ENCODE measurements around the gene SLC34A2. TPM values are rescaled to one million over a fixed set of nuclear protein-coding genes. Genes with fewer than 3 reads are reported as not detected.

Gene SLC34A2
- total and polyA plus RNA-seq, 10 of the 15 experiments (the other 5 are each of a cell fraction or from before 2014, with no cell fraction given), result 0.08 to 0.59 TPM; not detected in 8

DNA sequence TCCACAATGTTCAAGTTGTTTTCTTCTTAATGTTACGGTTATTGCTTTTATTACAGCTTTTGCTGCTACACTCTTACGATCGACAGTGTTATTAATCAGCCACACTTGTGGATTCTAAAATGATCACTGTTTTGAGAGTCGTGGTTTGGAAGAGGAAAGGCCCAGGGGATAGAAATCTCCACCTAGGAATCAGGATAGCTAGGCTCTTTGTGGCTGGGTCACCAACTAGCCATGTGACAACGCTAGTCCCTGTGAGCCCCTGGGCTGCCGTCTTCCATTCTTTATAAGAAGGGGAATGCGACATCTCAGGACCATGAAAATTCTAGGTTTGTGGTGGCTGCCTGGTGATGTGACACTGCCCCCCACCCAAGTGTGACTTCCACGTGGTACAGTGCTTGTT, 380 bp downstream of the SLC34A2 start:
- BruUV-seq (replicated peaks), result no TSS peak
- Histone ChIP-seq H3K9ac (ENCODE audit: control insufficient read depth, insufficient read depth, low read length) (no peak overlapping the region), H3K9me3 (replicated peaks; ENCODE audit: control insufficient read depth, insufficient read depth, low read length) (no peaks in the 10 kb centered on the region), H2AFZ (ENCODE audit: control insufficient read depth, low read depth, low read length) (no peak overlapping the region), H3K4me2 (ENCODE audit: control insufficient read depth, insufficient read depth) (no peak overlapping the region), H3K36me3 (ENCODE audit: control insufficient read depth in 2 of 2, insufficient read depth in 2 of 2, low read length in 1 of 2) (no peaks in the 10 kb centered on the region), H3K79me2 (ENCODE audit: control insufficient read depth, insufficient read depth, low read length) (no peaks in the 10 kb centered on the region), H4K20me1 (ENCODE audit: control insufficient read depth, insufficient read depth) (no peaks in the 10 kb centered on the region), H3K4me1 (ENCODE audit: control insufficient read depth, insufficient read depth, low read length) (no peaks in the 10 kb centered on the region), H3K27ac (ENCODE audit: control insufficient read depth, insufficient read depth) (no peak overlapping the region), H3K4me3 (no peak overlapping the region), H3K27me3 (replicated peaks in 1 of 2; ENCODE audit: control insufficient read depth in 2 of 2, insufficient read depth in 2 of 2, low read length in 1 of 2) (peaks cover 7 to 21% of the 10 kb centered on the region in 2 experiments)
- in situ Hi-C loops (cut with MboI), result no loop called here
- WGBS (ENCODE audit: insufficient coverage, insufficient replicate concordance, low lambda C conversion rate, missing lambda C conversion rate), result 60% methylated on average over 8 of the region's 8 CpGs
- ChIA-PET RAD21 (ENCODE audit: unreplicated experiment) (no interaction called here), POLR2A (no interaction called here), SMC1A (ENCODE audit: uncharacterized antibody, unreplicated experiment) (no interaction called here), CTCF (no interaction called here)
- no peak for DNase-seq (ENCODE audit: low read depth, low spot score)
- intact Hi-C loops (cut with micrococcal nuclease; ENCODE audit: unreplicated experiment), result no loop called here
- TF ChIP-seq RAD21 (IDR thresholded peaks at IDR 0.05; ENCODE audit: insufficient read depth, low read depth, low read length) (no peak), POLR2AphosphoS5 (IDR thresholded peaks at IDR 0.05; ENCODE audit: low read length) (no peak), ASH2L (IDR thresholded peaks at IDR 0.05; ENCODE audit: borderline replicate concordance, low read depth) (no peak), CEBPB (IDR thresholded peaks at IDR 0.05; ENCODE audit: borderline replicate concordance in 1 of 2, low read depth in 2 of 2, low read length in 2 of 2) (no peak), HDGF (IDR thresholded peaks at IDR 0.05) (no peak), MTA2 (IDR thresholded peaks at IDR 0.05; ENCODE audit: low read depth) (no peak), PAX8 (IDR thresholded peaks at IDR 0.05) (no peak), NBN (IDR thresholded peaks at IDR 0.05) (no peak), SPI1 (IDR thresholded peaks at IDR 0.05; ENCODE audit: borderline replicate concordance, insufficient read depth, low read depth, low read length) (no peak)
- TF ChIP-seq, protein P1, sequence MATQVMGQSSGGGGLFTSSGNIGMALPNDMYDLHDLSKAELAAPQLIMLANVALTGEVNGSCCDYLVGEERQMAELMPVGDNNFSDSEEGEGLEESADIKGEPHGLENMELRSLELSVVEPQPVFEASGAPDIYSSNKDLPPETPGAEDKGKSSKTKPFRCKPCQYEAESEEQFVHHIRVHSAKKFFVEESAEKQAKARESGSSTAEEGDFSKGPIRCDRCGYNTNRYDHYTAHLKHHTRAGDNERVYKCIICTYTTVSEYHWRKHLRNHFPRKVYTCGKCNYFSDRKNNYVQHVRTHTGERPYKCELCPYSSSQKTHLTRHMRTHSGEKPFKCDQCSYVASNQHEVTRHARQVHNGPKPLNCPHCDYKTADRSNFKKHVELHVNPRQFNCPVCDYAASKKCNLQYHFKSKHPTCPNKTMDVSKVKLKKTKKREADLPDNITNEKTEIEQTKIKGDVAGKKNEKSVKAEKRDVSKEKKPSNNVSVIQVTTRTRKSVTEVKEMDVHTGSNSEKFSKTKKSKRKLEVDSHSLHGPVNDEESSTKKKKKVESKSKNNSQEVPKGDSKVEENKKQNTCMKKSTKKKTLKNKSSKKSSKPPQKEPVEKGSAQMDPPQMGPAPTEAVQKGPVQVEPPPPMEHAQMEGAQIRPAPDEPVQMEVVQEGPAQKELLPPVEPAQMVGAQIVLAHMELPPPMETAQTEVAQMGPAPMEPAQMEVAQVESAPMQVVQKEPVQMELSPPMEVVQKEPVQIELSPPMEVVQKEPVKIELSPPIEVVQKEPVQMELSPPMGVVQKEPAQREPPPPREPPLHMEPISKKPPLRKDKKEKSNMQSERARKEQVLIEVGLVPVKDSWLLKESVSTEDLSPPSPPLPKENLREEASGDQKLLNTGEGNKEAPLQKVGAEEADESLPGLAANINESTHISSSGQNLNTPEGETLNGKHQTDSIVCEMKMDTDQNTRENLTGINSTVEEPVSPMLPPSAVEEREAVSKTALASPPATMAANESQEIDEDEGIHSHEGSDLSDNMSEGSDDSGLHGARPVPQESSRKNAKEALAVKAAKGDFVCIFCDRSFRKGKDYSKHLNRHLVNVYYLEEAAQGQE (IDR thresholded peaks at IDR 0.05; ENCODE audit: low read depth, low read length), result no peak
- TF ChIP-seq, protein P2, sequence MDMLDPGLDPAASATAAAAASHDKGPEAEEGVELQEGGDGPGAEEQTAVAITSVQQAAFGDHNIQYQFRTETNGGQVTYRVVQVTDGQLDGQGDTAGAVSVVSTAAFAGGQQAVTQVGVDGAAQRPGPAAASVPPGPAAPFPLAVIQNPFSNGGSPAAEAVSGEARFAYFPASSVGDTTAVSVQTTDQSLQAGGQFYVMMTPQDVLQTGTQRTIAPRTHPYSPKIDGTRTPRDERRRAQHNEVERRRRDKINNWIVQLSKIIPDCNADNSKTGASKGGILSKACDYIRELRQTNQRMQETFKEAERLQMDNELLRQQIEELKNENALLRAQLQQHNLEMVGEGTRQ (IDR thresholded peaks at IDR 0.05; ENCODE audit: borderline replicate concordance, low read depth, low read length), result no peak
- TF ChIP-seq, protein P3, sequence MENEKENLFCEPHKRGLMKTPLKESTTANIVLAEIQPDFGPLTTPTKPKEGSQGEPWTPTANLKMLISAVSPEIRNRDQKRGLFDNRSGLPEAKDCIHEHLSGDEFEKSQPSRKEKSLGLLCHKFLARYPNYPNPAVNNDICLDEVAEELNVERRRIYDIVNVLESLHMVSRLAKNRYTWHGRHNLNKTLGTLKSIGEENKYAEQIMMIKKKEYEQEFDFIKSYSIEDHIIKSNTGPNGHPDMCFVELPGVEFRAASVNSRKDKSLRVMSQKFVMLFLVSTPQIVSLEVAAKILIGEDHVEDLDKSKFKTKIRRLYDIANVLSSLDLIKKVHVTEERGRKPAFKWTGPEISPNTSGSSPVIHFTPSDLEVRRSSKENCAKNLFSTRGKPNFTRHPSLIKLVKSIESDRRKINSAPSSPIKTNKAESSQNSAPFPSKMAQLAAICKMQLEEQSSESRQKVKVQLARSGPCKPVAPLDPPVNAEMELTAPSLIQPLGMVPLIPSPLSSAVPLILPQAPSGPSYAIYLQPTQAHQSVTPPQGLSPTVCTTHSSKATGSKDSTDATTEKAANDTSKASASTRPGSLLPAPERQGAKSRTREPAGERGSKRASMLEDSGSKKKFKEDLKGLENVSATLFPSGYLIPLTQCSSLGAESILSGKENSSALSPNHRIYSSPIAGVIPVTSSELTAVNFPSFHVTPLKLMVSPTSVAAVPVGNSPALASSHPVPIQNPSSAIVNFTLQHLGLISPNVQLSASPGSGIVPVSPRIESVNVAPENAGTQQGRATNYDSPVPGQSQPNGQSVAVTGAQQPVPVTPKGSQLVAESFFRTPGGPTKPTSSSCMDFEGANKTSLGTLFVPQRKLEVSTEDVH (IDR thresholded peaks at IDR 0.05; ENCODE audit: low read depth, partially characterized antibody), result no peak
- ATAC-seq, result no peak
- FAIRE-seq, result no peak
